ENCODE results near the gene MS4A12. TPM values are rescaled to one million over a fixed set of nuclear protein-coding genes. Genes with fewer than 3 reads are reported as not detected.

Gene MS4A12
- polyA plus RNA-seq, 2 of the 4 experiments (the other 2 are of a cell fraction) = not detected

- no peak for FAIRE-seq
- H3K9me3 ChIP-seq = no peaks in the 10 kb centered on the region
- no peak overlapping the region for H3K4me2 ChIP-seq
- no peak for ATAC-seq
- TF ChIP-seq BHLHE40 (IDR thresholded peaks at IDR 0.05; ENCODE audit: low read depth, low read length) (no peak), MAZ (IDR thresholded peaks at IDR 0.05; ENCODE audit: borderline replicate concordance, low read depth, low read length) (no peak), CEBPB (IDR thresholded peaks at IDR 0.05) (no peak), USF2 (IDR thresholded peaks at IDR 0.05) (no peak), HES2 (IDR thresholded peaks at IDR 0.05) (no peak), HDAC2 (IDR thresholded peaks at IDR 0.05) (no peak), POLR2A (IDR thresholded peaks at IDR 0.05; ENCODE audit: low read length) (no peak), TFCP2L1 (CRISPR knock-in tag; IDR thresholded peaks at IDR 0.05) (no peak)
- ChIA-PET CTCF (no interaction called here), POLR2A (no interaction called here)
- no peak overlapping the region for H3K4me3 ChIP-seq
- 4% methylated on average over 2 of the region's 2 CpGs for WGBS (ENCODE audit: missing lambda C conversion rate)
- no peak overlapping the region for H3K27ac ChIP-seq
- no peak for DNase-seq (ENCODE audit: low read depth in 1 of 2, low spot score in 1 of 2)
- H3K4me1 ChIP-seq = no peaks in the 10 kb centered on the region
Observed at GRCh38 chr11:60469723-60470122, 22.9 kb upstream of the MS4A12 start.

GRCh38 chr11:60477035-60477445, 15.5 kb upstream of the MS4A12 start:
- WGBS (ENCODE audit: missing lambda C conversion rate) = 38% methylated on average over 6 of the region's 6 CpGs
- H3K9me3 ChIP-seq = no peaks in the 10 kb centered on the region
- FAIRE-seq (no peak), DNase-seq (ENCODE audit: low read depth in 1 of 2, low spot score in 1 of 2) (no peak), ATAC-seq (no peak)
- no peaks in the 10 kb centered on the region for H3K4me1 ChIP-seq
- ChIA-PET POLR2A (no interaction called here), CTCF (no interaction called here)
- no peak for TF ChIP-seq CTCF (IDR thresholded peaks at IDR 0.05)
- no peak overlapping the region for H3K4me2 ChIP-seq
- H3K4me3 ChIP-seq = no peak overlapping the region
- H3K27ac ChIP-seq = no peak overlapping the region

- no peaks in the 10 kb centered on the region for H3K4me1 ChIP-seq
- 5% methylated on average over 2 of the region's 2 CpGs for WGBS (ENCODE audit: missing lambda C conversion rate)
- H3K9me3 ChIP-seq = no peaks in the 10 kb centered on the region
- H3K27ac ChIP-seq = no peak overlapping the region
- POLR2A ChIA-PET = no interaction called here
- DNase-seq (ENCODE audit: low read depth in 1 of 2, low spot score in 1 of 2) (no peak), FAIRE-seq (no peak), ATAC-seq (no peak)
- TF ChIP-seq SREBF2 (IDR thresholded peaks at IDR 0.05) = no peak
- no peak for TF ChIP-seq ZC3H11A (IDR thresholded peaks at IDR 0.05)
- TF ChIP-seq EP300 (IDR thresholded peaks at IDR 0.05) = no peak
- no peak overlapping the region for H3K4me2 ChIP-seq
- CTCF ChIA-PET = no interaction called here
- no peak overlapping the region for H3K4me3 ChIP-seq
Observed at GRCh38 chr11:60482361-60482760, 10.2 kb upstream of the MS4A12 start.

- 15% methylated on average over 5 of the region's 5 CpGs for WGBS (ENCODE audit: missing lambda C conversion rate)
- Histone ChIP-seq H3K4me1 (no peaks in the 10 kb centered on the region), H3K4me2 (no peak overlapping the region), H3K4me3 (no peak overlapping the region), H3K27ac (no peak overlapping the region), H3K9me3 (no peaks in the 10 kb centered on the region)
- FAIRE-seq (no peak), DNase-seq (ENCODE audit: low read depth in 1 of 2, low spot score in 1 of 2) (peak; percentile 21 to 37), ATAC-seq (peak; percentile 84)
- no peak for TF ChIP-seq NFE2L2 (conservative IDR thresholded peaks at IDR 0.05; ENCODE audit: low read length)
- TF ChIP-seq KDM1A (IDR thresholded peaks at IDR 0.05; ENCODE audit: low read depth) = no peak
- 0 out of 5 replicates have a peak, but pooled peaks of 1 of the 2 experiments have one; percentile 15 for TF ChIP-seq RAD21 (conservative IDR thresholded peaks at IDR 0.05 in 1 of 2, IDR thresholded peaks at IDR 0.05 in 1 of 2)
- TF ChIP-seq CTCF (IDR thresholded peaks at IDR 0.05) = 0 out of 3 replicates have a peak, but pooled peaks have one; percentile 19
- TF ChIP-seq EHF (CRISPR knock-in tag; IDR thresholded peaks at IDR 0.05) = no peak
- ChIA-PET POLR2A (no interaction called here), CTCF (no interaction called here)
Observed at GRCh38 chr11:60485987-60486386, 6.6 kb upstream of the MS4A12 start.
